Measurements from ENCODE around the gene TBX15.

TBX15 gene

DNA sequence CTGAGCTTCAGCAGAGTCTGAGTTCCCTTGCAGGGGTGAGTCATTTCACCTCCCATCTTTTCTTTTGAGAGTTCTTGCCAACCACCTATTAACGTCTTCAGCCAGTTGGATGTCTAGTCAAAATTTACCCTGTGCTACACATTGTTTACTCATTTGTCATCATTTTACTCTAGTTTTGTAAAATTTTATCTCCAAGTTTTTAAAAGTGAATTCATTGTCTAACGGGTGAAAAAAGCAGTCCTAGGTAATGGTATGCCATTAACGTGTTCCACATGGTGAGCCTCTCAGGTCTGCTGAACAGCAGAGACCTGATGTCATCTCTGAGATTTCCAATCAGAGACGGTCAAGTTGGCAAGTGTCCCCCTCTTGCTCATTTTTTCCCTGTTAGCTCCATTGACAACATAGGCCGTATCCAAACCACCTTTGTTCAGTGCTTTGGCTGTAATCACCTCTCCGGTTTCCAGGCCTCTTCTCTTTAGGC lies 85.4 kb downstream of the TBX15 start:
- Histone ChIP-seq H3K4me2 (ENCODE audit: insufficient read depth, low read length) (no peak overlapping the region), H3K9ac (ENCODE audit: low read depth, low read length) (no peak overlapping the region), H3K79me2 (ENCODE audit: insufficient read depth, low read length) (no peaks in the 10 kb centered on the region), H3K9me3 (ENCODE audit: insufficient read depth, low read length, severe bottlenecking) (no peaks in the 10 kb centered on the region), H3K27ac (ENCODE audit: low read length) (no peak overlapping the region), H3K4me1 (ENCODE audit: insufficient read depth, low read length) (no peaks in the 10 kb centered on the region), H4K20me1 (ENCODE audit: insufficient read depth, low read length) (no peaks in the 10 kb centered on the region), H2AFZ (ENCODE audit: low read depth, low read length) (no peak overlapping the region), H3K4me3 (ENCODE audit: low read depth in 1 of 2, low read length in 2 of 2) (no peak overlapping the region), H3K27me3 (ENCODE audit: insufficient read depth, low read length, poor library complexity) (no peaks in the 10 kb centered on the region), H3K36me3 (ENCODE audit: insufficient read depth, low read length) (no peaks in the 10 kb centered on the region)
- DNase-seq (no peak), ATAC-seq (ENCODE audit: insufficient read depth, low read depth) (no peak)
- TF ChIP-seq EZH2 (IDR thresholded peaks at IDR 0.05; ENCODE audit: borderline replicate concordance, low read depth, low read length, severe bottlenecking), result no peak
- TF ChIP-seq, protein P1, sequence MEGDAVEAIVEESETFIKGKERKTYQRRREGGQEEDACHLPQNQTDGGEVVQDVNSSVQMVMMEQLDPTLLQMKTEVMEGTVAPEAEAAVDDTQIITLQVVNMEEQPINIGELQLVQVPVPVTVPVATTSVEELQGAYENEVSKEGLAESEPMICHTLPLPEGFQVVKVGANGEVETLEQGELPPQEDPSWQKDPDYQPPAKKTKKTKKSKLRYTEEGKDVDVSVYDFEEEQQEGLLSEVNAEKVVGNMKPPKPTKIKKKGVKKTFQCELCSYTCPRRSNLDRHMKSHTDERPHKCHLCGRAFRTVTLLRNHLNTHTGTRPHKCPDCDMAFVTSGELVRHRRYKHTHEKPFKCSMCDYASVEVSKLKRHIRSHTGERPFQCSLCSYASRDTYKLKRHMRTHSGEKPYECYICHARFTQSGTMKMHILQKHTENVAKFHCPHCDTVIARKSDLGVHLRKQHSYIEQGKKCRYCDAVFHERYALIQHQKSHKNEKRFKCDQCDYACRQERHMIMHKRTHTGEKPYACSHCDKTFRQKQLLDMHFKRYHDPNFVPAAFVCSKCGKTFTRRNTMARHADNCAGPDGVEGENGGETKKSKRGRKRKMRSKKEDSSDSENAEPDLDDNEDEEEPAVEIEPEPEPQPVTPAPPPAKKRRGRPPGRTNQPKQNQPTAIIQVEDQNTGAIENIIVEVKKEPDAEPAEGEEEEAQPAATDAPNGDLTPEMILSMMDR (IDR thresholded peaks at IDR 0.05; ENCODE audit: borderline replicate concordance, extremely low read depth, low read length, poor library complexity, severe bottlenecking), result no peak

DNA sequence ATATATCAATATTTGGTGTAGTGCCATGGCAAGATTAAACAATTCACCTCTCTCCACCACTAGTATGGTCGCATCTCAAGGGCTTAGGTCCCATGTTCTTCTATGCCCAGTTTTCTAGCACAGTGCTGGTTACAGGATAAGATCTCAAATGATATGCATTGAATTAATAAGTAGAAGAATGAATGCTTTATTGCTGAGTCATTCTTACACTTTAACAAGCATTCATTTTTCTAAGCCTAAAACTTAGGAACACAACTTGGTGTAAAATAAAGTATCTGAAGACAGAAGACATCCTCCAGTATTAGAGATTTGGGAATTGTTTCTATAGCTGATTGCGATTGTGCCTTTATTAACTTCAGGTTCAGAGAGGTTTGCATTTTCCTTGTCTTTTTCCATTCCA lies 85.8 kb downstream of the TBX15 start:
- Histone ChIP-seq H3K36me3 (ENCODE audit: insufficient read depth, low read length) (no peaks in the 10 kb centered on the region), H3K4me2 (ENCODE audit: insufficient read depth, low read length) (no peak overlapping the region)
- DNase-seq, result no peak

DNA sequence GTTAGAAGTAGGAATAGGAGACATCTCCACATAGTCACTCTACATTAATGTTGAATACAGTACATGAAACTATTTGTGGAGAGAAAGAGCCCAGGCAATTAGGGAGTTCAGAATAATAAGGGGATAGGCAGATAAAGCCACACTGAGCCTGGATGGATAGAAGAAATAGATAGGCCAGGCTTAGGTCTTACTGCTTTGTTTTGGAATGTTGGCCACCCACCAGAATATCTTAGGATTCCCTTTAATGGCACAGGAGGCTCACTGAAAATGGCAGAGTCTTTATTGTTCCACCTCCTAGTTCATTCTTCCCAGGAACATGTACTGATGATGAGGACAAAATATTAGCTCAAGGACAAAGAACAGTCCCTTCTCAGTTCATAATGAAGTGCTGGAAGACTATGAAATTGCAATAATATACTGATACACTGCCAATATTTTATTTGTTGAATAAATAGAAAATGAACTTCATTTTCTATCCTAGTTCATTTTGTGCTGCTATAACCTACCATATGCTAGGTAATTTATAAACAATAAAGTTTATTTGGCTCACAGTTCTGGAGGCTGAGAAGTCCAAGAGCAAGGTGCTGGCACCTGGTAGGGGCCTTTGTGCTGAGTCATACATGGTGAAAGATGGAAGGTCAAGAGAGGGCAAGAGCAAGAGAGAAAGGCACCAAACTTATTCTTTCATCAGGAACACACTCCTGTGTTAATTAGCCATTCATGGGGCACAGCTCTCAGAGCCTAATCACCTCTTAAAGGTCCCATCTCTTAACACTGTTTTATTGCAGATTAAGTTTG lies 87.3 kb downstream of the TBX15 start:
- no peak for ATAC-seq (ENCODE audit: insufficient read depth, low read depth)
- no peaks in the 10 kb centered on the region for H4K20me1 ChIP-seq (ENCODE audit: insufficient read depth, low read length)
- no peaks in the 10 kb centered on the region for H3K9me3 ChIP-seq (ENCODE audit: insufficient read depth, low read length, severe bottlenecking)
- DNase-seq, result no peak
- no peak overlapping the region for H3K4me2 ChIP-seq (ENCODE audit: insufficient read depth, low read length)
- no peaks in the 10 kb centered on the region for H3K36me3 ChIP-seq (ENCODE audit: insufficient read depth, low read length)
- H3K79me2 ChIP-seq (ENCODE audit: insufficient read depth, low read length), result no peaks in the 10 kb centered on the region
- no peak overlapping the region for H2AFZ ChIP-seq (ENCODE audit: low read depth, low read length)
- H3K27ac ChIP-seq (ENCODE audit: low read length), result no peak overlapping the region
- TF ChIP-seq EZH2 (IDR thresholded peaks at IDR 0.05; ENCODE audit: borderline replicate concordance, low read depth, low read length, severe bottlenecking), result no peak
- TF ChIP-seq, protein P1 (IDR thresholded peaks at IDR 0.05; ENCODE audit: borderline replicate concordance, extremely low read depth, low read length, poor library complexity, severe bottlenecking), result no peak
- no peak overlapping the region for H3K9ac ChIP-seq (ENCODE audit: low read depth, low read length)
- no peaks in the 10 kb centered on the region for H3K27me3 ChIP-seq (ENCODE audit: insufficient read depth, low read length, poor library complexity)
- no peaks in the 10 kb centered on the region for H3K4me1 ChIP-seq (ENCODE audit: insufficient read depth, low read length)
- H3K4me3 ChIP-seq (ENCODE audit: low read depth in 1 of 2, low read length in 2 of 2), result no peak overlapping the region

More for the DNA sequence above, 85.8 kb downstream of the TBX15 start:
- Histone ChIP-seq H3K4me1 (ENCODE audit: insufficient read depth, low read length) (no peaks in the 10 kb centered on the region), H3K9ac (ENCODE audit: low read depth, low read length) (no peak overlapping the region), H3K27me3 (ENCODE audit: insufficient read depth, low read length, poor library complexity) (no peaks in the 10 kb centered on the region), H3K79me2 (ENCODE audit: insufficient read depth, low read length) (no peaks in the 10 kb centered on the region), H3K9me3 (ENCODE audit: insufficient read depth, low read length, severe bottlenecking) (no peaks in the 10 kb centered on the region), H3K27ac (ENCODE audit: low read length) (no peak overlapping the region), H4K20me1 (ENCODE audit: insufficient read depth, low read length) (no peaks in the 10 kb centered on the region), H3K4me3 (ENCODE audit: low read depth in 1 of 2, low read length in 2 of 2) (no peak overlapping the region), H2AFZ (ENCODE audit: low read depth, low read length) (no peak overlapping the region)
- TF ChIP-seq, protein P1 (IDR thresholded peaks at IDR 0.05; ENCODE audit: borderline replicate concordance, extremely low read depth, low read length, poor library complexity, severe bottlenecking), result no peak
- TF ChIP-seq EZH2 (IDR thresholded peaks at IDR 0.05; ENCODE audit: borderline replicate concordance, low read depth, low read length, severe bottlenecking), result no peak
- no peak for ATAC-seq (ENCODE audit: insufficient read depth, low read depth)

Data from DND-41 (cell line).